Muscle layer of duodenum (tissue), 2 donors: ENCODE data around the gene TRAPPC12.

Experiments used
- H3K27ac ChIP-seq: one replicate; pipeline ENCODE4 v1.7.0; 2013; ENCODE audit warnings: mild to moderate bottlenecking, low read length
- H3K27me3 ChIP-seq: one replicate; pipeline ENCODE4 v1.7.0; 2013; ENCODE audit warnings: low read depth, mild to moderate bottlenecking, control low read depth, low read length
- H3K36me3 ChIP-seq, 2 donors: one replicate each; pipeline ENCODE4 v1.7.0; 2013; ENCODE audit warnings: low read length in 2 of 2, control low read depth in 1 of 2, mild to moderate bottlenecking in 1 of 2; ENCODE audit not compliant: insufficient read depth in 2 of 2, control insufficient read depth in 1 of 2
- H3K4me1 ChIP-seq, 2 donors: one replicate each; pipeline ENCODE4 v1.7.0; 2013; ENCODE audit warnings: low read length in 2 of 2, mild to moderate bottlenecking in 2 of 2, control low read depth in 1 of 2, moderate library complexity in 1 of 2; ENCODE audit not compliant: insufficient read depth in 2 of 2, control insufficient read depth in 1 of 2
- H3K4me3 ChIP-seq, 2 donors: one replicate each; pipeline ENCODE4 v1.7.0; 2013; ENCODE audit warnings: low read length in 2 of 2, low read depth in 1 of 2, mild to moderate bottlenecking in 1 of 2
- H3K9me3 ChIP-seq, 2 donors: one replicate each; pipeline ENCODE4 v1.7.0; 2013; ENCODE audit warnings: low read length in 2 of 2, control low read depth in 1 of 2, mild to moderate bottlenecking in 1 of 2; ENCODE audit not compliant: control insufficient read depth in 1 of 2
- donor health status: healthy.

The TRAPPC12 gene

GRCh38 chr2:3379647-3380534 is at the start of gene TRAPPC12:
TSS of gene TRAPPC12 (plus strand) at chr2:3379694. CDS start at chr2:3387624, 7,930 bp downstream.
- H3K27me3 ChIP-seq = no peaks in the 10 kb centered on the region
- H3K4me3 ChIP-seq = peak within 1 kb of the TSS; percentile 89 to 94
- peaks cover 0 to 5% of the 10 kb centered on the region in 2 donors for H3K36me3 ChIP-seq
- H3K4me1 ChIP-seq = peaks cover 10 to 28% of the 10 kb centered on the region in 2 donors
- H3K27ac ChIP-seq = peak within 1 kb of the TSS; percentile 86
- H3K9me3 ChIP-seq = no peaks in the 10 kb centered on the region

GRCh38 chr2:3332133-3332532 is 47.4 kb upstream of the TRAPPC12 start:
- no peak overlapping the region for H3K4me3 ChIP-seq
- H3K9me3 ChIP-seq = no peaks in the 10 kb centered on the region
- no peak overlapping the region for H3K27ac ChIP-seq
- H3K36me3 ChIP-seq = peaks cover 0 to 6% of the 10 kb centered on the region in 2 donors
- no peaks in the 10 kb centered on the region for H3K4me1 ChIP-seq
- H3K27me3 ChIP-seq = no peaks in the 10 kb centered on the region

- H3K27me3 ChIP-seq = no peaks in the 10 kb centered on the region
- no peak overlapping the region for H3K27ac ChIP-seq
- peaks cover 0 to 6% of the 10 kb centered on the region in 2 donors for H3K36me3 ChIP-seq
- H3K9me3 ChIP-seq = no peaks in the 10 kb centered on the region
- no peak overlapping the region for H3K4me3 ChIP-seq
- H3K4me1 ChIP-seq = no peaks in the 10 kb centered on the region
Observed at GRCh38 chr2:3334392-3335345, 44.8 kb upstream of the TRAPPC12 start.

GRCh38 chr2:3336844-3337243 is 42.6 kb upstream of the TRAPPC12 start:
- H3K9me3 ChIP-seq = no peaks in the 10 kb centered on the region
- no peaks in the 10 kb centered on the region for H3K4me1 ChIP-seq
- no peak overlapping the region for H3K27ac ChIP-seq
- H3K36me3 ChIP-seq = no peaks in the 10 kb centered on the region
- H3K4me3 ChIP-seq = no peak overlapping the region
- no peaks in the 10 kb centered on the region for H3K27me3 ChIP-seq

GRCh38 chr2:3338340-3338739 is 41.2 kb upstream of the TRAPPC12 start:
- H3K36me3 ChIP-seq = no peaks in the 10 kb centered on the region
- no peaks in the 10 kb centered on the region for H3K27me3 ChIP-seq
- H3K27ac ChIP-seq = no peak overlapping the region
- no peaks in the 10 kb centered on the region for H3K4me1 ChIP-seq
- H3K9me3 ChIP-seq = no peaks in the 10 kb centered on the region
- H3K4me3 ChIP-seq = no peak overlapping the region

GRCh38 chr2:3340144-3340543 is 39.4 kb upstream of the TRAPPC12 start:
- Histone ChIP-seq H3K4me3 (no peak overlapping the region), H3K9me3 (no peaks in the 10 kb centered on the region), H3K27me3 (no peaks in the 10 kb centered on the region), H3K36me3 (peaks cover 0 to 3% of the 10 kb centered on the region in 2 donors), H3K27ac (no peak overlapping the region), H3K4me1 (no peaks in the 10 kb centered on the region)

GRCh38 chr2:3341336-3341735 is 38.2 kb upstream of the TRAPPC12 start:
- H3K4me3 ChIP-seq = no peak overlapping the region
- H3K9me3 ChIP-seq = no peaks in the 10 kb centered on the region
- peaks cover 0 to 3% of the 10 kb centered on the region in 2 donors for H3K36me3 ChIP-seq
- H3K4me1 ChIP-seq = no peaks in the 10 kb centered on the region
- H3K27ac ChIP-seq = no peak overlapping the region
- no peaks in the 10 kb centered on the region for H3K27me3 ChIP-seq

GRCh38 chr2:3342324-3342723 is 37.2 kb upstream of the TRAPPC12 start:
- H3K9me3 ChIP-seq = no peaks in the 10 kb centered on the region
- no peaks in the 10 kb centered on the region for H3K27me3 ChIP-seq
- peaks cover 3 to 4% of the 10 kb centered on the region in 2 donors for H3K36me3 ChIP-seq
- H3K4me3 ChIP-seq = no peak overlapping the region
- H3K27ac ChIP-seq = no peak overlapping the region
- H3K4me1 ChIP-seq = no peaks in the 10 kb centered on the region

GRCh38 chr2:3343012-3343411 is 36.5 kb upstream of the TRAPPC12 start:
- no peaks in the 10 kb centered on the region for H3K9me3 ChIP-seq
- no peaks in the 10 kb centered on the region for H3K27me3 ChIP-seq
- peaks cover 3 to 9% of the 10 kb centered on the region in 2 donors for H3K36me3 ChIP-seq
- no peaks in the 10 kb centered on the region for H3K4me1 ChIP-seq
- H3K4me3 ChIP-seq = no peak overlapping the region
- no peak overlapping the region for H3K27ac ChIP-seq

GRCh38 chr2:3344897-3345296 is 34.6 kb upstream of the TRAPPC12 start:
- no peak overlapping the region for H3K4me3 ChIP-seq
- H3K27ac ChIP-seq = no peak overlapping the region
- H3K27me3 ChIP-seq = no peaks in the 10 kb centered on the region
- peaks cover 3 to 9% of the 10 kb centered on the region in 2 donors for H3K36me3 ChIP-seq
- H3K9me3 ChIP-seq = no peaks in the 10 kb centered on the region
- H3K4me1 ChIP-seq = no peaks in the 10 kb centered on the region

- Histone ChIP-seq H3K27ac (no peak overlapping the region), H3K4me1 (no peaks in the 10 kb centered on the region), H3K9me3 (no peaks in the 10 kb centered on the region), H3K36me3 (peaks cover 3 to 9% of the 10 kb centered on the region in 2 donors), H3K27me3 (no peaks in the 10 kb centered on the region), H3K4me3 (no peak overlapping the region)
Observed at GRCh38 chr2:3345621-3346020, 33.9 kb upstream of the TRAPPC12 start.
